Upper lobe of left lung (tissue), 6 donors: ENCODE measurements around the gene HRH1. TPM values are rescaled to one million over a fixed set of nuclear protein-coding genes. Genes with fewer than 3 reads are reported as not detected.

Source experiments
- ATAC-seq, 2 donors: fragments of 200-7000 bp; cut with Tn5 transposase; one replicate each; pipeline ENCODE4 v1.9.1; 2022; ENCODE audit warnings: mild to moderate bottlenecking in 2 of 2, moderate library complexity in 2 of 2; ENCODE audit not compliant: low FRiP score in 2 of 2
- DNase-seq, 2 donors: peaks; one replicate each; pipeline ENCODE4 v3.0.0-alpha.2; 2019 to 2020
- H3K27ac ChIP-seq, 4 donors: fragments of 200-600 bp; sonication (generic); one replicate each; pipeline ENCODE4 v1.5.1; 2016 to 2019
- H3K27me3 ChIP-seq, 4 donors: fragments of 200-600 bp; sonication (generic); one replicate each; pipeline ENCODE4 v1.5.1; 2017 to 2019
- H3K36me3 ChIP-seq, 4 donors: fragments of 200-600 bp; sonication (generic); one replicate each; pipeline ENCODE4 v1.5.1; 2016 to 2019
- H3K4me1 ChIP-seq, 4 donors: fragments of 200-600 bp; sonication (generic); one replicate each; pipeline ENCODE4 v1.5.1; 2018 to 2019
- H3K4me3 ChIP-seq, 4 donors: fragments of 200-600 bp; sonication (generic); one replicate each; pipeline ENCODE4 v1.5.1; 2017 to 2019; ENCODE audit warnings: mild to moderate bottlenecking in 2 of 4, moderate library complexity in 1 of 4
- H3K9me3 ChIP-seq, 4 donors: fragments of 200-600 bp; sonication (generic); one replicate each; pipeline ENCODE4 v1.5.1; 2018 to 2019
- CTCF ChIP-seq, 6 experiments: fragments of 450-650 bp in 4 of 6; fragments of 200-600 bp in 2 of 6; sonication (generic) in 2 of 6; IDR thresholded peaks; one replicate each; pipeline ENCODE4 v1.5.1; 2016 to 2019; ENCODE audit warnings: antibody characterized with exemption in 6 of 6
- EP300 ChIP-seq, 4 donors: sonication (generic); formaldehyde crosslinking; IDR thresholded peaks; one replicate each; pipeline ENCODE4 v1.5.1; 2017; ENCODE audit warnings: antibody characterized with exemption in 4 of 4, control low read depth in 2 of 4
- POLR2A ChIP-seq, 4 donors: fragments of 450-650 bp; IDR thresholded peaks; one replicate each; pipeline ENCODE4 v1.5.1; 2016 to 2017; ENCODE audit warnings: antibody characterized with exemption in 4 of 4, mild to moderate bottlenecking in 2 of 4
- POLR2AphosphoS5 ChIP-seq, 2 donors: sonication (generic); formaldehyde crosslinking; IDR thresholded peaks; one replicate each; pipeline ENCODE4 v1.5.1; 2017; ENCODE audit warnings: antibody characterized with exemption in 2 of 2
- WGBS, 2 donors: methylation state at CpG; one replicate each; pipeline ENCODE4 v1.1.5; 2017 to 2018; 5-methylcytosine and 5-hydroxymethylcytosine counted together
- total RNA-seq, 6 donors: library from RNA; depleted of rRNA in 4 of 6; stranded (reverse); fragments of >200 nt in 4 of 6; gene quantifications; one replicate each; pipeline versions ENCODE4 v1.1.0 to v1.2.1, GENCODE V29; 2016 to 2021
- donor health status: DM: no; HTN: no; CAD: no; lungs with moderate emphysema.
- donor health status: DM: no; HTN: yes; CAD: no; lungs with severe emphysema.

The HRH1 gene
- total RNA-seq, 6 donors from 2014 or later, result 2.9 to 13.4 (median 3.7) TPM

- no peaks in the 10 kb centered on the region for H3K27me3 ChIP-seq
- H3K4me1 ChIP-seq, result peaks cover 4 to 17% (median 12%) of the 10 kb centered on the region in 4 donors
- WGBS, 2 donors, result 19 to 28% methylated on average over 13 of the region's 13 CpGs
- peak overlapping the region in 2 of 4 donors; percentile 17 to 20 for H3K4me3 ChIP-seq
- H3K9me3 ChIP-seq, result no peaks in the 10 kb centered on the region
- peak in 1 of 2 donors; percentile 48 for DNase-seq
- H3K36me3 ChIP-seq, result no peaks in the 10 kb centered on the region
- TF ChIP-seq POLR2A (IDR thresholded peaks at IDR 0.05) (no peak), POLR2AphosphoS5 (IDR thresholded peaks at IDR 0.05) (no peak), CTCF (IDR thresholded peaks at IDR 0.05) (no peak), EP300 (IDR thresholded peaks at IDR 0.05) (no peak)
- ATAC-seq, result peak; percentile 57 to 68
- peak overlapping the region in 2 of 4 donors; percentile 31 to 73 for H3K27ac ChIP-seq
These were observed 14.1 kb upstream of the HRH1 start for GRCh38 chr3:11140030-11140712.

GRCh38 chr3:11140713-11141104 lies 13.6 kb upstream of the HRH1 start:
- Histone ChIP-seq H3K27me3 (no peaks in the 10 kb centered on the region), H3K27ac (peak overlapping the region in 2 of 4 donors; percentile 31 to 73), H3K36me3 (no peaks in the 10 kb centered on the region), H3K4me3 (no peak overlapping the region), H3K4me1 (peaks cover 4 to 20% (median 12%) of the 10 kb centered on the region in 4 donors), H3K9me3 (no peaks in the 10 kb centered on the region)
- DNase-seq (no peak), ATAC-seq (no peak)
- WGBS, 2 donors, result 16 to 17% methylated on average over 1 to 2 of the region's 2 CpGs
- TF ChIP-seq POLR2AphosphoS5 (IDR thresholded peaks at IDR 0.05) (no peak), CTCF (IDR thresholded peaks at IDR 0.05) (no peak), POLR2A (IDR thresholded peaks at IDR 0.05) (no peak), EP300 (IDR thresholded peaks at IDR 0.05) (no peak)

GRCh38 chr3:11143476-11143875 lies 10.8 kb upstream of the HRH1 start:
- 93% methylated on average over 5 of the region's 5 CpGs for WGBS, 2 donors
- TF ChIP-seq CTCF (IDR thresholded peaks at IDR 0.05), result no peak
- no peak overlapping the region for H3K27ac ChIP-seq
- no peaks in the 10 kb centered on the region for H3K36me3 ChIP-seq
- H3K4me1 ChIP-seq, result peaks cover 4 to 23% (median 12%) of the 10 kb centered on the region in 4 donors
- no peaks in the 10 kb centered on the region for H3K9me3 ChIP-seq
- H3K4me3 ChIP-seq, result no peak overlapping the region
- DNase-seq (no peak), ATAC-seq (no peak)
- no peaks in the 10 kb centered on the region for H3K27me3 ChIP-seq

GRCh38 chr3:11144996-11145395 lies 9.3 kb upstream of the HRH1 start:
- no peak overlapping the region for H3K4me3 ChIP-seq
- no peak for ATAC-seq
- H3K27ac ChIP-seq, result no peak overlapping the region
- no peak for DNase-seq
- no peaks in the 10 kb centered on the region for H3K36me3 ChIP-seq
- WGBS, 2 donors, result 80 to 87% methylated on average over 5 of the region's 5 CpGs
- H3K9me3 ChIP-seq, result no peaks in the 10 kb centered on the region
- H3K4me1 ChIP-seq, result peaks cover 2 to 17% (median 8%) of the 10 kb centered on the region in 4 donors
- no peaks in the 10 kb centered on the region for H3K27me3 ChIP-seq
- TF ChIP-seq POLR2AphosphoS5 (IDR thresholded peaks at IDR 0.05), result no peak
- no peak for TF ChIP-seq POLR2A (IDR thresholded peaks at IDR 0.05)
- no peak for TF ChIP-seq EP300 (IDR thresholded peaks at IDR 0.05)

- H3K27ac ChIP-seq, result no peak overlapping the region
- 54 to 61% methylated on average over 3 of the region's 3 CpGs for whole genome bisulfite sequencing, 2 donors
- no peaks in the 10 kb centered on the region for H3K27me3 ChIP-seq
- TF ChIP-seq POLR2AphosphoS5 (IDR thresholded peaks at IDR 0.05), result no peak
- no peak for TF ChIP-seq POLR2A (IDR thresholded peaks at IDR 0.05)
- TF ChIP-seq EP300 (IDR thresholded peaks at IDR 0.05), result no peak
- no peak for TF ChIP-seq CTCF (IDR thresholded peaks at IDR 0.05)
- no peaks in the 10 kb centered on the region for H3K36me3 ChIP-seq
- H3K4me3 ChIP-seq, result no peak overlapping the region
- ATAC-seq (no peak), DNase-seq (no peak)
- no peaks in the 10 kb centered on the region for H3K9me3 ChIP-seq
- H3K4me1 ChIP-seq, result peaks cover 0 to 13% (median under 1%) of the 10 kb centered on the region in 4 donors
These were observed 8.4 kb upstream of the HRH1 start for GRCh38 chr3:11145888-11146287.
